Mucosa of rectum (tissue), 2 donors: ENCODE measurements around the gene METTL21C.

Experiments
- H3K27ac ChIP-seq, 2 donors: one replicate each; pipeline ENCODE4 v1.7.0; 2013; ENCODE audit warnings: inconsistent platforms in 2 of 2, low read depth in 2 of 2, low read length in 2 of 2
- H3K27me3 ChIP-seq, 2 donors: one replicate each; pipeline ENCODE4 v1.7.0; 2013; ENCODE audit warnings: low read length in 2 of 2; ENCODE audit not compliant: control insufficient read depth in 2 of 2, insufficient read depth in 2 of 2
- H3K36me3 ChIP-seq, 2 donors: one replicate each; pipeline ENCODE4 v1.7.0; 2013; ENCODE audit warnings: low read length in 2 of 2; ENCODE audit not compliant: control insufficient read depth in 2 of 2, insufficient read depth in 2 of 2
- H3K4me1 ChIP-seq, 2 donors: one replicate each; pipeline ENCODE4 v1.7.0; 2013; ENCODE audit warnings: low read length in 2 of 2, mild to moderate bottlenecking in 1 of 2; ENCODE audit not compliant: control insufficient read depth in 2 of 2, insufficient read depth in 2 of 2
- H3K4me3 ChIP-seq, 2 donors: one replicate each; pipeline ENCODE4 v1.7.0; 2013; ENCODE audit warnings: low read length in 2 of 2
- H3K9ac ChIP-seq, 2 donors: one replicate each; pipeline ENCODE4 v1.7.0; 2013; ENCODE audit warnings: low read length in 2 of 2, low read depth in 1 of 2, mild to moderate bottlenecking in 1 of 2
- H3K9me3 ChIP-seq, 2 donors: one replicate each; pipeline ENCODE4 v1.7.0; 2013; ENCODE audit warnings: low read length in 2 of 2; ENCODE audit not compliant: control insufficient read depth in 2 of 2
- donor health status: healthy.
- donor health status: Normal muscosa, but diverticular disease.

The METTL21C gene

GRCh38 chr13:102694937-102695336, at the start of gene METTL21C:
TSS of gene METTL21C (minus strand) at chr13:102695044. CDS start at chr13:102694498, 546 bp downstream.
- no peak within 1 kb of the TSS for H3K4me3 ChIP-seq
- H3K9ac ChIP-seq = no peak within 1 kb of the TSS
- no peaks in the 10 kb centered on the region for H3K36me3 ChIP-seq
- H3K4me1 ChIP-seq = no peaks in the 10 kb centered on the region
- peaks cover 2 to 12% of the 10 kb centered on the region in 2 donors for H3K27me3 ChIP-seq
- peaks cover 0 to 3% of the 10 kb centered on the region in 2 donors for H3K9me3 ChIP-seq
- H3K27ac ChIP-seq = no peak within 1 kb of the TSS

- H3K27ac ChIP-seq = no peak overlapping the region
- no peak overlapping the region for H3K4me3 ChIP-seq
- no peak overlapping the region for H3K9ac ChIP-seq
- no peaks in the 10 kb centered on the region for H3K27me3 ChIP-seq
- H3K4me1 ChIP-seq = no peaks in the 10 kb centered on the region
- no peaks in the 10 kb centered on the region for H3K36me3 ChIP-seq
- H3K9me3 ChIP-seq = peaks cover 0 to 5% of the 10 kb centered on the region in 2 donors
Observed at GRCh38 chr13:102742506-102742905, 47.7 kb upstream of the METTL21C start.

GRCh38 chr13:102742101-102742500, 47.3 kb upstream of the METTL21C start:
- H3K27me3 ChIP-seq = no peaks in the 10 kb centered on the region
- no peak overlapping the region for H3K9ac ChIP-seq
- no peak overlapping the region for H3K27ac ChIP-seq
- no peaks in the 10 kb centered on the region for H3K4me1 ChIP-seq
- H3K9me3 ChIP-seq = peaks cover 0 to 5% of the 10 kb centered on the region in 2 donors
- H3K4me3 ChIP-seq = no peak overlapping the region
- no peaks in the 10 kb centered on the region for H3K36me3 ChIP-seq

- Histone ChIP-seq H3K27me3 (peaks cover 0 to 2% of the 10 kb centered on the region in 2 donors), H3K9ac (no peak overlapping the region), H3K9me3 (no peaks in the 10 kb centered on the region), H3K4me1 (no peaks in the 10 kb centered on the region), H3K27ac (no peak overlapping the region), H3K36me3 (no peaks in the 10 kb centered on the region), H3K4me3 (no peak overlapping the region)
Observed at GRCh38 chr13:102729560-102730270, 34.9 kb upstream of the METTL21C start.

GRCh38 chr13:102726430-102726829, 31.6 kb upstream of the METTL21C start:
- Histone ChIP-seq H3K27ac (no peak overlapping the region), H3K36me3 (no peaks in the 10 kb centered on the region), H3K4me3 (no peak overlapping the region), H3K9me3 (no peaks in the 10 kb centered on the region), H3K4me1 (no peaks in the 10 kb centered on the region), H3K9ac (no peak overlapping the region), H3K27me3 (peaks cover 0 to 2% of the 10 kb centered on the region in 2 donors)

GRCh38 chr13:102724923-102725322, 30.1 kb upstream of the METTL21C start:
- no peak overlapping the region for H3K27ac ChIP-seq
- H3K27me3 ChIP-seq = no peaks in the 10 kb centered on the region
- no peaks in the 10 kb centered on the region for H3K9me3 ChIP-seq
- H3K9ac ChIP-seq = no peak overlapping the region
- no peak overlapping the region for H3K4me3 ChIP-seq
- H3K4me1 ChIP-seq = no peaks in the 10 kb centered on the region
- H3K36me3 ChIP-seq = no peaks in the 10 kb centered on the region

- no peak overlapping the region for H3K27ac ChIP-seq
- no peak overlapping the region for H3K9ac ChIP-seq
Observed at GRCh38 chr13:102721800-102722231, 27.0 kb upstream of the METTL21C start.

GRCh38 chr13:102718746-102719145, 23.9 kb upstream of the METTL21C start:
- Histone ChIP-seq H3K9me3 (no peaks in the 10 kb centered on the region), H3K27ac (no peak overlapping the region), H3K36me3 (no peaks in the 10 kb centered on the region), H3K9ac (no peak overlapping the region), H3K4me3 (no peak overlapping the region), H3K4me1 (no peaks in the 10 kb centered on the region), H3K27me3 (peaks cover 0 to 2% of the 10 kb centered on the region in 2 donors)

More at GRCh38 chr13:102721800-102722231, 27.0 kb upstream of the METTL21C start:
- Histone ChIP-seq H3K36me3 (no peaks in the 10 kb centered on the region), H3K9me3 (no peaks in the 10 kb centered on the region), H3K4me1 (no peaks in the 10 kb centered on the region), H3K4me3 (no peak overlapping the region), H3K27me3 (peaks cover 0 to 2% of the 10 kb centered on the region in 2 donors)

GRCh38 chr13:102715447-102715846, 20.6 kb upstream of the METTL21C start:
- H3K9ac ChIP-seq = no peak overlapping the region
- H3K36me3 ChIP-seq = no peaks in the 10 kb centered on the region
- H3K27ac ChIP-seq = no peak overlapping the region
- peaks cover 0 to 2% of the 10 kb centered on the region in 2 donors for H3K27me3 ChIP-seq
- H3K4me1 ChIP-seq = no peaks in the 10 kb centered on the region
- H3K4me3 ChIP-seq = no peak overlapping the region
- no peaks in the 10 kb centered on the region for H3K9me3 ChIP-seq

- no peaks in the 10 kb centered on the region for H3K9me3 ChIP-seq
- no peak overlapping the region for H3K9ac ChIP-seq
- H3K4me3 ChIP-seq = no peak overlapping the region
- no peaks in the 10 kb centered on the region for H3K36me3 ChIP-seq
- H3K4me1 ChIP-seq = no peaks in the 10 kb centered on the region
- H3K27me3 ChIP-seq = no peaks in the 10 kb centered on the region
- H3K27ac ChIP-seq = no peak overlapping the region
Observed at GRCh38 chr13:102710261-102710679, 15.4 kb upstream of the METTL21C start.
